Activated CD4-positive, alpha-beta T cell treated with anti-CD3 and anti-CD28 coated beads for 4 hours (primary cell): ENCODE measurements around the gene MAP3K7CL.

Source experiments
- DNase-seq, 2 donors: peaks; one replicate each; pipeline ENCODE4 v3.0.0-alpha.2; 2020

The MAP3K7CL gene

DNA sequence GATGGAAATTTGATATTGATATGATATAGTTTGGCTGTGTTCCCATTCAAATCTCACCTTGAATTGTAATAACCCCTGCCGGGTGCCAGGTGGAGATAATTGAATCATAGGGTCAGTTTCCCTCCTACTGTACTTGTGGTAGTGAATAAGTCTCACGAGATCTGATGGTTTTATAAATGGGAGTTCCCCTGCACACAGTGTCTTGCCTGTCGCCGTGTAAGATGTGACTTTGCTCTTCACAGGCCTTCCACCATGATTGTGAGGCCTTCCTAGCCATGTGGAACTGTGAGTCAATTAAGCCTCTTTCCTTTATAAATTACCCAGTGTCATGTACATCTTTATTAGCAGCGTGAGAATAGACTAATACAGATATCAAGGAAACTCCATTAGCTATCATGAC lies 74.6 kb downstream of the MAP3K7CL start:
- DNase-seq, result no peak

DNA sequence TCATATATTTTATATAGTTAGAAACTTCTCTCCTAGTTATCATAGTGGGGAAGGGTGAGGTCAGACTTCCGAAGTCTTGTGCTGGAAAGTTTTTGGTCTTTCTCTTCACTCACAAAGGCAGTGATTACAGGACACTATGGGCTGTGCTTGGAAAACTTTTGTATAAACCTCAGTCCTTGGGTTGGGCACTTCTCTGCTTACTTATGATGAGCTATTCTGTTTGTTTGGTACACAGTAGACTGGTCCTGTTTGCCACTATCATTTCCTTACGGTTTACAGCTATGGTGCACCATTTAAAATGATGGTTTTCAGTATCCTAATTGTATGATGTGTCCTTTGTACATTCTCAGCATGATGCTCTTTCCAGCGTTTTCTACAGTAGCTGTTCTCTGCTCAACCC lies 75.5 kb downstream of the MAP3K7CL start:
- DNase-seq, result no peak

DNA sequence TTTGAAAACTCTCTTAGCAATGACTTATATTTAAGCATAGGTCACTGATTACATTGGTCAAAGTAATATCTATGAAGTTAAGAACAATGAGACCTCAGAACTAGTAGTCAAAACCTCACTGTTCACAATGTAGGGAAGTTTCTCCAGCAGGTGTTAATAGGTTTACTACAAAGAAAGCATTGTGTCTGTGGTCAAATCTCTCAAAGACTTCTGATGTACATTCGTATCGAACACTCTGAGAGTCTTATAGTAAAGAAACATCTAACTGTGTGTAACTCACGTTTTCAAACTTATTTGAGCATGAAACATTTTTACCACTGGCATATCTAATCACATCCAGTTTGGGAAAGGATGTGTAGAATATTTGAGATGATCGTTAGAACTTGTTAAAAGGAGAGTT lies 76.0 kb downstream of the MAP3K7CL start:
- no peak for DNase-seq

DNA sequence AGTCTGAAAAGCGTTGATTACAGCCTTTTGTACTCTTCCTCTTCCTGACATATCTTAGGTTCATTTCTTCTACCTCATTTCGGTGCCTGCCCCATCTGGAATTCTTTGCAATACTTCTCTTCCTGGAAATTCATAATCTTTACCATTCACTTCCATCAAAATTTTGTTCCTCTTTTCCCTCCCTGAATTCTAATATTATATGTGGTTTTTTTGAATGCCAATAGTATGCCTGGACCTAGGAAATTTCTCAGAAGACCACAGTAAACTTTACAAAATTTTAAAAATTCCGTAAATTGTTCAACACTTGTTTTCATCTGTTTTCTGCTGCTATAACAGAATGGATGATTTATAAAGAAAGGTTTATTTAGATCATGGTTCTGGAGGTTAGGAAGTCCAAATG lies 76.8 kb downstream of the MAP3K7CL start:
- DNase-seq, result no peak

DNA sequence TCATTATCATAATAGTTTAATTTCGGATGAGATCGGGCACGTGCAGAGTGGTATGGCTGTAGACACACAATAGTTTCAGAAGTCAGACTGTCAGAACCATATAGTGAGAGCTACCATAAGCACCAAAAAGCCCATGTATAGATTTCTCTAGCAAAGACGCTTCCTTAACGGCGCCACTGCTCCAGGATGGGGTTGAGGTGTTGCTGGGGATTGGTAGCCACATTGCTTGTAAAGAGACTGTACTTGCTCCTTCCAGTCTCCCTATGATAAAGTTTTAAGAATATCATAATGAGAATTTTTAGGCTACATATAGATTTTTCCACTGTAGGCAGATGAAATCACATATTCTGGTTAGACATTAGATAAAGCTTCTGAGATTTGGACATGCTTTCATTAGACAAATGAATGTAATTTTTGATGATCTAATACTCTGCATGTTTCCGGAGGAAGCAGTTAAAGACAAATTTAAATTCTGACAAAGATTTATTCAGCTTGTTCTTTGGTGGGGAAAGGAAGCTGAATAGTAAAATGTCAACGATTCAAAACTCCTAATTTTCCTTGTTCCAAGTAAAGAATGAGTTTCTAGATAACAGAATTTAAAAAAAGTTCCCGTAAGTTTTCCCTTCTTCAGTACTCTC lies 77.7 kb downstream of the MAP3K7CL start:
- no peak for DNase-seq

DNA sequence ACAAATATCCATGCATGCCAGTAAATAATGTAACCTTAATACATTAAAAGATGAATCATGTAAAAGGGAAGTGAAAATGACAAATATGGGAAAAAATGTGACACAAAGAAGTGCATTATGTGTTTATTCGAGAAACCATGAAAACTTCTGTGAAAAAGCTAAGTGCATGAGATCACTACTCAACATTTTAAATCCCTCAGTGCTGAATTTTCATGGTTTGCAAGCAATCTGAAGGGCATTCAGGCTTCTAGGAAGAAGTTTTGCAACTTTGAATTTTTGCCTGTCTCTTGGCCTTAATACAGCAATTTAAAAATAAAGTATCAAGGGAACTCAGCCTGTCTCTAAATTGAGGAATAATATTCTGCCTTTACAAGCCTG lies 78.2 kb downstream of the MAP3K7CL start:
- no peak for DNase-seq

DNA sequence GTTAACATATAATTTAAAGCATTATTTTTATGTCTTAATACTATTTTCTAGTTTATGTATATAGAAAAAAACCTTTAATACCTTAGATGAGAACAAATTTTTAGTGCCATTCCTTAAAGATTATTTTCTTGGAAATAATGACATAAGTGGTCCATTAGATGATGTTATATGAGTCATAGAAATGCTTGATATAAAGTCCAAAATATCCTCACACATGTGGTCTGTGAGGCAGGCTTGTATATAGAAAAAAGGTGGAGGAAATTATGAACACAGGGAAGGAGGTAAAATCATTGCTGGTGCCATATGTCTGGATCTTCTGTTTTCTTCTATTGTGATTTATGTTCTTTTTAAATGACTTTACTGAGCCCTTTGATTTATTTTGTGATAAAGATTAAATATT lies 79.3 kb downstream of the MAP3K7CL start:
- no peak for DNase-seq

DNA sequence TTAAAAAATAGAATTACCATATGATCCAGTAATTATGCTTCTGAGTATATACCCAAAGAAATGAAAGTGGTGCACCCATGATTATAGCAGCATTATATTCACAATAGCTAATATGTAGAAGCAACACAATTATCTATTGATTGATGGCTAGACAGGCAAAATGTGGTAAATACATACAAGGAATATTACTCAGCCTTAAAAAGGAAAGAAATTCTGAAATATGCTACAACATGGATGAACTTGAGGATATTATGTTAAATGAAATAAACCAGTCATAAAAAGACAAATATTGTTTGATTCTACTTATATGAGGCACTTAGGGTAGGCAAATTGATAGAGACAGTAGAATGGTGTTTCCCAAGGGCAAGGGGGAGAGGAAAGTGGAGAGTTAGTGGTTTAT lies 80.8 kb downstream of the MAP3K7CL start:
- no peak for DNase-seq

DNA sequence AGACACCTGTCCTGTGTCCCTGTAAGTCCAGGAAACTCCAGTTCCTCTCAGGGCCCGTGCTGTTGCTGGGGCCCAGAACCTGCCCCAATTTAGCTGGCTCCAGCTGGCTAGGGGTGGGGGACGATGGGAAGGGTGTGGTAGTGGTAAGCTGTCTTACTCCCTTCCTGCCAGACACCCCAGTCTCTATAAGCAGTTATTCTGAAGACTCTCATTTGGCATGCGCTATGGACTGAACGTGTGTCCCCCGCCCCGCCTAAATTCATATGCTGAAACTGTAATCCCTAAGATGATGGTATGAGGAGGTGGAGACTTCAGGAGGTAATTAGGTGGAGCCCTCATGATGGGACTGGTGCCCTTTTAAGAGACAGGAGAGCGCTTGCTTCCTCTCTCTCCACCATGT lies 82.0 kb downstream of the MAP3K7CL start:
- no peak for DNase-seq

DNA sequence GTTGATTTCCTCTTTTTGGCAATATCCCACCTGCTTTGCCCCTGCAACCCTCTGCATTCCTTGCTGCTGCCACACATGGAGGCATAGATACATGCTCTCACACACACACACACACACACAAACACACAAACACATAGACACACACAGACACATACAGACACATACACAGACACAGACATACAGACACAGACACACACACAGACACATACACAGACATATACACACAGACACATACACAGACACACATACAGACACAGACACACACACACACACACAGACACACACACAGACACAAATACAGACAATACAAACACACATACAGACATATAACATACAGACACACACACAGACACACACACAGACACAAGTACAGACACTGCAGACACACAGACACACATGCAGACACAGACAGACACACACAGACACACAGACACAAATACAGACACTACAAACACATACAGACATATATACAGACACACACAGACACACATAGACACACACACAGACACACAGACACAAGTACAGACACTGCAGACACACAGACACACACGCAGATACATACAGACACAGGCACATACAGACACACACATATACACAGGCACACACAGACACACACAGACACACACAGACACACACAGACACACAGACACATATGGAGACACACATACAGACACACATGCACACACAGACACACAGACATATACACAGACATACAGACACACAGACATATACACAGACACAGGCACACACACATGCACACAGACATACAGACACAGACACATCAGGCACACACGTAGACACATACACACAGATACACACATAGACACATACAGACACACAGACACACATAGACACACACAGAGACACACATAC lies 83.3 kb downstream of the MAP3K7CL start:
- DNase-seq, result no peak

DNA sequence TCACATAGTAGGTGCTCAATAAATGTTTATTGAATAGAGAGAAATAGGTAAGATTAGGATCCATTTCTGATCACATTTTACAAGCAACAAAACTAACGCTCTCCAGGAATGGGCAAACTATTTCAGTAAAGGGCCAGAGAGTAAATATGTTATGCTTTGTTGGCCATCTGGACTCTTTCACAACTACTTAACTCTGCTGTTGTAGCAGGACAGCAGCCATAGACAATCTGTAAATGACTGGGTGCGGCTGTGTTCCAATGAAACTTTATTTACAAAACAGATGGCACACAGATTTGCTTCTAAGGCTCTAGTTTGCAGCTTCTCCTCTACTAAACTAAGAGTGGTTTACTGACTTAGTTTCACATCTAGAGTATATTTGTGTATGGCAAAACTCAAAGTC lies 85.3 kb downstream of the MAP3K7CL start:
- DNase-seq, result no peak

DNA sequence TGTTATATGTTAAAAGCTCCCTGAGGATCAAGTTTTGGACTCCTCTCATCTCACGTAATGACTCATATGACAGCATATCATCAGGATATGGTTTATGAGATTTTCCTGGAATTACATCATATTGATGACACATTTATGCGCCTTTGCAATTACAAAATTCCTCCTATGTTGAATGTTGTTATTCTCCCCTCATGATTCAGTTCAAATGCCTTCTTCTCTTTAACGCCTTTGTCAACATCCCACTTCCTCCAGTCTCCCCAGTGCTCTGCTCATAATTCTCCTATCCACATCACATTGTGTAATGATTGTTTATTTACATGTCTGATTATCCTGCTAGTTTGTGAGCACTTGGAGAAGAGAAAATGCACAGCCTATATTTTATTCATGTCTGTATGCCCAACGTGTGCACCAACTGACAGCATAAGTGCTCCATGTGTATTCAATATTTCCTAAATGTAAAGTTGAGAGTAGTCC lies 87.4 kb downstream of the MAP3K7CL start:
- no peak for DNase-seq

DNA sequence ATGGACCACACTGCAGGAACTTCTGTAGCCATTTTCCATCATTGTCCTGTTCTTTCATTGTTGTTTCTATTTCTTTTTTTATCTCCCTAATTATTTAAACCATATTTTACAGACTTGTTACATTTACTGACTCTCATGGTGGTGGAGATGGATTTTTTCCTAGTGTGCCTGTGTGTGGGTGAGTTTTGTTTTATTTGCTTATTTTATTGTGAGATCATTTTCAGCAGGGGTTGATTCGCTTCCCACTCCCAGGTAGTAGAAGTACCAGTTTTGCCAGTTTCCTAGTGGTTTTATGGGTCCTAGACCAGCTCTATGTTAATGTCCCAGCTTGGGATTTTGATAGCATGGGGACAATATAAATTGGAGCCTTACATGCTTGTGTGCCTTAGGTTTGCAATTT lies 88.3 kb downstream of the MAP3K7CL start:
- DNase-seq, result no peak

DNA sequence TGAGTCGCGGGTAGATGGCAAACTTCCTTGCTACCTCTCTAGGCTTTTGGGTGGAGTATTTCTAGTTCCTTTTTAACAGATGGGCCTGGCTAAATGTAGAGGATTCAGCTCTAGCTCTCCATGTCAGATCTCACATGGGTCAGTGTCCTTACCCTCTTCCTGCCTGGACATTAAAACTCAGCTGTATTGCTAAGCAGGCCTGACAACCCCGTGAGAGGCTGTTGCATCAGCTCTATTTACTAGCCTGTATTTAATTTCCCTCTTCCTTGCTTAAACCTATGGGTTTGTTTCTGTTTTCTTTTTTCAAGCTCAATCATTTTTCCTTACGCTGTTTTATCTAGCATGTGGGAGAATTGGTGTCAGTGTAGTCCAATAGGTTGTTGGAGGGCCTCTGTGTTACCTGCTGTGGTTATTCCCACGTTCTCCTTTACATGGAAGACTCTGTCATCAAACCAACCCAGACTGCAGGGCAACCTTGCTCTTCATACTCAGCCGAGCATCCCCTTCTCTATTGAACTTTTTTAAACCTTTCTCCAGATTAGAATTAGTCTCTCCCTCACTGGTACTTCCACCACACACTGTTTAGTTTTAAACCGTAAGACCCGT lies 88.8 kb downstream of the MAP3K7CL start:
- DNase-seq, result no peak

DNA sequence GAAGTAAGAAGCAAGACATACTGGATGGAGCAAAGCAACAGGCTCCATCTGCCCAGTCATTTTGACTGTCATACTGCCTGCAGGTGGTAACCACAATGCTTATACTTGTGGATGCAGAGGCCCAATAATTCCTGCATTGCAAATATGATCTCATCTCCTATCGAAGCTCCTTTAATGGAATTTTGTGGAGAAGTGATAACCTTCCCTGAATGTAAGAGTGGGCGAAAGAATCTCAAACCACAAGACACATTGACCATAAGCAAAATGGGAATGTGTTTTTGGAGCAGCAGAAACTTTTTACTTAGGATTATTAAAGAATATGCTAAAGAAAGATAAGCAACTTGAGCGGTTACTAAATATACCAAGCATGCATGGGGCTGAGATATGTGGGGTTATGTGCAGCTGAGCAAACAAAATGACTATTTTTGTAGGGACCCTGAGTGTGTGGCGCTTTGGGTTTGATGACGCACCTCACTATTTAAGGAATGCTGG lies 90.9 kb downstream of the MAP3K7CL start:
- DNase-seq, result no peak

DNA sequence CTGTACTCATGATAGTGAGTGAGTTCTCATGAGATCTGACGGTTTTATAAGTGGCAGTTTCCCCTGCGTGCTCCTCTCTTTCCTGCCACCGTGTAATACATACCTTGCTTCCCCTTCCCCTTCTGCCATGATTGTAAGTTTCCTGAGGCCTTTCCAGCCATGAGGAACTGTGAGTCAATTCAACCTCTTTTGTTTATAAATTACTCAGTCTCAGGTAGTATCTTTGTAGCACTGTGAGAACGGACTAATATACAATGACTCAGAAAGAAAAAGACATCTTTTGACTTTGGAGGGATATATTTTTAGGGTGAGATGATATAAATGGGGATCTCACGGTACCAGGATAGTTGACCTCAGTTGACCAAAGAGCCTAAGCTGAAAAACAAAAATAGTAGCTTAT lies 93.6 kb downstream of the MAP3K7CL start:
- no peak for DNase-seq
